Panc1 (cell line): ENCODE results near the gene CCSAP. TPM values are rescaled to one million over a fixed set of nuclear protein-coding genes. Genes with fewer than 3 reads are reported as not detected.

Experiments
- ATAC-seq: fragments of 200-7000 bp; cut with Tn5 transposase; 2 replicates; pipeline ENCODE4 v1.9.1; 2020; ENCODE audit warnings: mild to moderate bottlenecking, moderate library complexity
- BruUV-seq: library from RNA; stranded (reverse); fragments of 400-500 nt; replicated peaks from 2 replicates; lab custom pipeline; 2021; lab: Mats Ljungman, UMichigan
- CTCF ChIA-PET: fragments of 300-600 bp; sonication (Branson Sonifier 250); formaldehyde crosslinking; loops from one replicate; lab custom pipeline; 2022; ENCODE audit warnings: antibody characterized with exemption; lab: Charles Lee
- POLR2A ChIA-PET: fragments of 300-600 bp; sonication (Branson Sonifier 250); formaldehyde crosslinking; loops from one replicate; lab custom pipeline; 2022; ENCODE audit warnings: antibody characterized with exemption; lab: Charles Lee
- DNase-seq: peaks from one replicate; pipeline ENCODE4 v3.0.0-alpha.2; 2010; ENCODE audit warnings: low read depth, low spot score
- H3K27ac ChIP-seq: 2 replicates; pipeline ENCODE4 v1.5.1; 2011; ENCODE audit warnings: mild to moderate bottlenecking, low read length, inconsistent platforms
- H3K27me3 ChIP-seq: fragments of 200-500 bp; sonication (Bioruptor generic); 2 replicates; pipeline ENCODE4 v1.6.0; 2014; ENCODE audit warnings: low read length, inconsistent platforms; ENCODE audit not compliant: control insufficient read depth, insufficient read depth
- H3K36me3 ChIP-seq: fragments of 200-500 bp; sonication (Bioruptor generic); 2 replicates; pipeline ENCODE4 v1.5.1; 2014; ENCODE audit warnings: inconsistent platforms, mild to moderate bottlenecking, low read length, moderate library complexity; ENCODE audit not compliant: control insufficient read depth, insufficient read depth
- H3K4me1 ChIP-seq: 2 replicates; pipeline ENCODE4 v1.5.1; 2011; ENCODE audit warnings: inconsistent platforms, mild to moderate bottlenecking, low read length, moderate library complexity; ENCODE audit not compliant: control insufficient read depth, insufficient read depth
- H3K4me3 ChIP-seq, 2 experiments: 2 replicates each; pipeline ENCODE4 v1.5.1; 2011 to 2012; ENCODE audit warnings: low read depth in 2 of 2, low read length in 2 of 2, mild to moderate bottlenecking in 2 of 2, inconsistent platforms in 1 of 2, moderate library complexity in 1 of 2
- H3K9me3 ChIP-seq: fragments of 200-500 bp; sonication (Bioruptor generic); 2 replicates; pipeline ENCODE4 v1.5.1; 2014; ENCODE audit warnings: low read depth, mild to moderate bottlenecking, inconsistent platforms, low read length, moderate library complexity; ENCODE audit not compliant: control insufficient read depth, insufficient read depth
- CTCF ChIP-seq: fragments of 450-650 bp; IDR thresholded peaks from 2 replicates; pipeline ENCODE4 v1.5.1; 2017; ENCODE audit warnings: mild to moderate bottlenecking
- POLR2AphosphoS5 ChIP-seq: IDR thresholded peaks from 2 replicates; pipeline ENCODE4 v1.6.1; 2012; ENCODE audit warnings: mild to moderate bottlenecking, low read depth, low read length, moderate library complexity
- REST ChIP-seq, 2 experiments: IDR thresholded peaks; 2 replicates each; pipeline ENCODE4 v1.6.1; 2011 to 2012; ENCODE audit warnings: low read depth in 2 of 2, control low read depth in 1 of 2, low read length in 1 of 2, mild to moderate bottlenecking in 1 of 2, moderate library complexity in 1 of 2; ENCODE audit not compliant: insufficient read depth in 1 of 2
- SIN3A ChIP-seq: IDR thresholded peaks from 2 replicates; pipeline ENCODE4 v1.6.1; 2012; ENCODE audit warnings: low read depth, mild to moderate bottlenecking, low read length, moderate library complexity, borderline replicate concordance; ENCODE audit not compliant: insufficient read depth
- TCF7L2 ChIP-seq: IDR thresholded peaks from 2 replicates; pipeline ENCODE4 v1.6.1; 2011; ENCODE audit warnings: mild to moderate bottlenecking, low read depth, low read length, inconsistent platforms
- in situ Hi-C: cut with HindIII; loops from 2 replicates; pipeline ENCODE4 v1.10.0; 2016; ENCODE audit warnings: low sequenced_read_pairs, low pct_unique_long_range_greater_than_20kb
- intact Hi-C: fragments of 100-400 bp; cut with micrococcal nuclease; formaldehyde crosslinking; loops from one replicate; pipeline ENCODE4 v1.10.0; 2022; ENCODE audit not compliant: unreplicated experiment
- total RNA-seq: library from RNA; stranded (reverse); gene quantifications from one replicate; pipeline ENCODE4 v1.2.1, GENCODE V29; 2021; ENCODE audit not compliant: unreplicated experiment

CCSAP gene
- total RNA-seq, 1 experiment from 2014 or later: 11.6 TPM

- intact Hi-C loops (no loop called here), in situ Hi-C loops (no loop called here)
- CTCF ChIA-PET: interaction anchor here (0.7 kb wide), 1 partner anchor 1038 kb away, joined by 5 read pairs; no protein-coding TSS in a partner anchor
- H3K27me3 ChIP-seq: no peaks in the 10 kb centered on the region
- H3K36me3 ChIP-seq: no peaks in the 10 kb centered on the region
- H3K4me1 ChIP-seq: peaks cover 28% of the 10 kb centered on the region
- no peak overlapping the region for H3K4me3 ChIP-seq
- TF ChIP-seq TCF7L2 (no peak), POLR2AphosphoS5 (no peak), SIN3A (no peak), REST (IDR thresholded peaks at IDR 0.05; ENCODE audit: insufficient read depth in 1 of 2, low read depth in 2 of 2, low read length in 1 of 2) (no peak), CTCF (no peak)
- BruUV-seq: no TSS peak
- ATAC-seq: no peak
- H3K27ac ChIP-seq: no peak overlapping the region
- DNase-seq: no peak
- POLR2A ChIA-PET: no interaction called here
- H3K9me3 ChIP-seq: no peaks in the 10 kb centered on the region
Observed at GRCh38 chr1:229273507-229274232, 69.2 kb downstream of the CCSAP start.

- ATAC-seq (no peak), DNase-seq (no peak)
- BruUV-seq: TSS peak; percentile 86
- TF ChIP-seq REST (IDR thresholded peaks at IDR 0.05; ENCODE audit: insufficient read depth in 1 of 2, low read depth in 2 of 2, low read length in 1 of 2) (no peak), POLR2AphosphoS5 (no peak), TCF7L2 (no peak), SIN3A (no peak), CTCF (no peak)
- no peaks in the 10 kb centered on the region for H3K36me3 ChIP-seq
- ChIA-PET CTCF (no interaction called here), POLR2A (no interaction called here)
- no peaks in the 10 kb centered on the region for H3K27me3 ChIP-seq
- intact Hi-C loops: no loop called here
- H3K4me3 ChIP-seq: peak overlapping the region; percentile 78 to 95
- H3K9me3 ChIP-seq: no peaks in the 10 kb centered on the region
- peaks cover 28% of the 10 kb centered on the region for H3K4me1 ChIP-seq
- in situ Hi-C loops: no loop called here
- H3K27ac ChIP-seq: peak overlapping the region; percentile 93
Observed at GRCh38 chr1:229272164-229273158, 70.4 kb downstream of the CCSAP start.
